H1 (cell line): Measurements from ENCODE around the gene SPRR1B. TPM values are rescaled to one million over a fixed set of nuclear protein-coding genes. Genes with fewer than 3 reads are reported as not detected.

ENCODE experiments used
- CTCF ChIP-seq, 3 experiments: IDR thresholded peaks; 1 replicate in 2 of 3; 2 replicates in 1 of 3; pipeline versions ENCODE4 v1.5.1 to v1.6.1; 2011; ENCODE audit warnings: low read length in 3 of 3, mild to moderate bottlenecking in 3 of 3, inconsistent platforms in 2 of 3, low read depth in 1 of 3, moderate library complexity in 1 of 3; ENCODE audit not compliant: insufficient read depth in 1 of 3; ENCODE audit errors: control extremely low read depth in 1 of 3
- RNF2 ChIP-seq: fragments of 200-900, 300-1000 bp; sonication (generic); IDR thresholded peaks from 2 replicates; pipeline ENCODE4 v1.7.1; 2016; ENCODE audit warnings: borderline replicate concordance, low read depth, mild to moderate bottlenecking, antibody characterized with exemption, low read length; ENCODE audit not compliant: poor library complexity, severe bottlenecking; ENCODE audit errors: missing control alignments
- polyA plus RNA-seq, 7 experiments: library from polyadenylated mRNA; depleted of rRNA in 3 of 7; stranded (reverse) in 5 of 7; unstranded in 2 of 7; fragments of >200 nt in 5 of 7; fragments of 200-250 nt in 2 of 7; gene quantifications; 1 replicate in 5 of 7; 2 replicates in 1 of 7; 4 replicates in 1 of 7; pipeline versions ENCODE4 v1.2.1 to v1.2.3, GENCODE V29; 2011 to 2013; ENCODE audit warnings: missing spikeins in 2 of 7, mixed read lengths in 2 of 7
- total RNA-seq: library from RNA; stranded (reverse); fragmentation: NEBNext Ultra II Directional; extraction: Animal tissue kit (Norgen Biotek cat#: 25700); gene quantifications from 2 replicates; pipeline ENCODE4 v1.2.1, GENCODE V29; 2021

Gene SPRR1B
- total and polyA plus RNA-seq, 2 of the 8 experiments (the other 6 are each of a cell fraction or from before 2014, with no cell fraction given) = 0.23 TPM; not detected in 1

GRCh38 chr1:152983234-152983633, 47.8 kb upstream of the SPRR1B start (continued):
- TF ChIP-seq CTCF (IDR thresholded peaks at IDR 0.05; ENCODE audit: control extremely low read depth in 1 of 3, insufficient read depth in 1 of 3, low read depth in 1 of 3, low read length in 3 of 3) (no peak), RNF2 (no peak)
- TF ChIP-seq, all 59 proteins: peak for 0
